GM13976 (cell line): Measurements from ENCODE around the gene CCL4L2.
"Not testable (repeated sequence)": the region's sequence is repeated elsewhere in the genome, so short reads cannot be mapped to it uniquely, and the experiment has no call there.

ENCODE experiments used
- DNase-seq: peaks from one replicate; pipeline ENCODE4 v3.0.0; 2012; ENCODE audit warnings: low spot score
- CTCF ChIP-seq: IDR thresholded peaks from 2 replicates; pipeline ENCODE4 v1.5.1; 2012; ENCODE audit warnings: borderline replicate concordance, mild to moderate bottlenecking; ENCODE audit not compliant: insufficient read depth; ENCODE audit errors: extremely low read depth, missing control alignments, control extremely low read depth
- in situ Hi-C: fragments of 300-500 bp; cut with MboI; formaldehyde crosslinking; loops from one replicate; pipeline ENCODE4 v1.12.0; 2022; ENCODE audit warnings: low sequenced_read_pairs, mixed read lengths, inconsistent platforms; ENCODE audit not compliant: unreplicated experiment

Gene CCL4L2

DNA sequence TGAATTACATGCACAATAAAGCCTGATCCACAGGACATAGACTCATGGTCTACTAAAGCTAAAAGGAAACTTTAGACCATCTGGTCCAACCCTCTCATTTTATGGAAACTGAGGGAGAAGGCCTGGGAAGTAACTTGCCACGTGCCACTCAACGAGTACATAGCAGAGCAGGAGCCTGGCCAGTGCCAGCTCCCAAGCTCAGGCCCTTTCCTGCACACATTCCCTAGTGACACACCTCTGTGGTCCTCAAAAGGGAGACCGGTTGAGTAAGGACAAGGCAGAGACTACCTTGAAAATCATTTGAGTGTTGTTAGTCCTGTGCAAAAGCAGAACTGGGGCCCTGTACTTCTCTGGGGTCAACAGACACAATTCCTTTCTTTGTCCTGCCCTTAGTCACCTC lies 2.8 kb downstream of the CCL4L2 start:
- no peak for TF ChIP-seq CTCF
- DNase-seq: no peak
- in situ Hi-C loops: no loop called here

- no peak for TF ChIP-seq CTCF
- in situ Hi-C loops: no loop called here
- no peak for DNase-seq
Measured at GRCh38 chr17:36214918-36215317, 4.1 kb downstream of the CCL4L2 start.

DNA sequence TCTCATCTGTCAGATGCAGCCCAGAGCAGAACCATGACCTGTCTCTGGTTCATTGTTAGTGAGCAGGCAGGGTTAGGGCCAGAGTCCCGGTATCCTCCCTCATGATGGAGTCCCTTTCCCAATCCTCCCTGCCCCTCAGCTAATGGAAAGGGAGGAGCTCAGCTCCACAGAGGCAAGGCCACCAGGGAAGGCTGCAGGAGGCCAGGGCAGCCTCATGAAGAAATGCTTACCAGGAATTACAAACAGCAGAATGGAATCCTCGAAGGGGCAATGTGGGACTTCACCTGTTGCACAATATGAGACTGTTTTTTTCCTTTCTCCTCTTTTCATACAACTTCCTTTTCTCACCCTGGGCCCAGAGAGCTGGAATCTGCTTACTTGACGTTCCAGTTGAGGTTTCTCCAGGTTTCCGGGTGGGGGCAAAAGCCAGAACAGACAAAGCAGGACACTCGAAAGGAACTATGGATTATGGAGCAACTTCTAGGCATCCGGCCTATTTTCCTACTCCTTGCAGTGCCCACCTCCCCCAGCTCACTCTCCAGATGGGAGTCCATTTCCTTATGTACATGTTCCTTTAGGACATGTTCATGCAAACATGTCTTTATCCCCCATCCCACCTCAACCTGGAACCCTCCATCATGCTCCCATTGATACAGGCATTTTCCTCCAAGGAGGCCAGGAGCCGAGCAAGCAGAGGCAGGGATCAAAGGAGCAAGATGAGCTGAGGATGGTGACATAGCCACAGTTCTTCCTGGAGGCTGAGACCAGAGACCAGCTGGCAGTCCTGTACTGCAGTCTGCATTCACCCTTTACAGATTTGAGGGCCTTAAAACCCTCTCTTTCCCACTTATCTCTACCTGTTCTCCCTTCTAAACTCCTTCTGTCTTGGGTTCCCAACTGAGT lies 4.8 kb downstream of the CCL4L2 start:
- in situ Hi-C loops, DNase-seq: not testable (repeated sequence)

- in situ Hi-C loops: not testable (repeated sequence)
Measured at GRCh38 chr17:36219556-36219955, 8.7 kb downstream of the CCL4L2 start.

DNA sequence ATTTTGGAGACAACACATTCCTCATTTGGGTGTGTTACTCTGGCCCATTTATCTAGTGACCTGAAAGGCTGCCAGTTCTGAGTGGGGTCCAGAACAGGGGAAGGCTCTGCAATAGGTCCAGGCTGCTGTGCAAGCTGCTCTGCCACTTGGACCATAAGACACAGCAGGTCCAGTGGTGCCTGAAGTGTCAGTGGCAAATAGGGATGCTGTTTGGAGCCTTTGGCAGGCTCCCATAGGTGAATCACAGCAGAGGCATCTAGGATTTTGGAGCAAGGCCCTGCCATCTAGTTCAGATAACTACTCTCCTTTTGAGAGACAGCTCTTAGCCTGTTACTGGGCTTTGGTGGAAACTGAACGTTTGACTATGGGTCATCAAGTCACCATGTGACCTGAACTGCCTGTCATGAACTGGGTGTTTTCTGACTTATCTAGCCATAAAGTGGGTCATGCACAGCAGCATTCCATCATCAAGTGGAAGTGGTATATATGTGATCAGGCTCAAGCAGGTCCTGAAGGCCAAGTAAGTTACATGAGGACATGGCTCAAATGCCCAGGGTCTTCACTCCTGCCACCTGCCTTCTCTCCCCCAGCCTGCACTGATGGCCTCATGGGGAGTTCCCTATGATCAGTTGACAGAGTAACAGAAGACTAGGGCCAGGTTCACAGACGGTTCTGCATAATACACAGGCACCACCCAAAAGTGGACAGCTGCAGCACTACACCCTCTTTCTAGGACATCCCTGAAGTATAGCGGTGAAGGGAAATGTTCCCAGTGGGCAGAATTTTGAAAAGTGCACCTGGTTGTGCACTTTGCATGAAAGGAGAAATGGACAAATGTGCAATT lies 10.1 kb downstream of the CCL4L2 start:
- not testable (repeated sequence) for DNase-seq

More at GRCh38 chr17:36219556-36219955, 8.7 kb downstream of the CCL4L2 start:
- DNase-seq: not testable (repeated sequence)

GRCh38 chr17:36221581-36222100 lies 10.8 kb downstream of the CCL4L2 start:
- DNase-seq, in situ Hi-C loops: not testable (repeated sequence)

More for the DNA sequence above, 10.1 kb downstream of the CCL4L2 start:
- in situ Hi-C loops: not testable (repeated sequence)

GRCh38 chr17:36222967-36223366 lies 12.1 kb downstream of the CCL4L2 start:
- DNase-seq, in situ Hi-C loops: not testable (repeated sequence)

DNA sequence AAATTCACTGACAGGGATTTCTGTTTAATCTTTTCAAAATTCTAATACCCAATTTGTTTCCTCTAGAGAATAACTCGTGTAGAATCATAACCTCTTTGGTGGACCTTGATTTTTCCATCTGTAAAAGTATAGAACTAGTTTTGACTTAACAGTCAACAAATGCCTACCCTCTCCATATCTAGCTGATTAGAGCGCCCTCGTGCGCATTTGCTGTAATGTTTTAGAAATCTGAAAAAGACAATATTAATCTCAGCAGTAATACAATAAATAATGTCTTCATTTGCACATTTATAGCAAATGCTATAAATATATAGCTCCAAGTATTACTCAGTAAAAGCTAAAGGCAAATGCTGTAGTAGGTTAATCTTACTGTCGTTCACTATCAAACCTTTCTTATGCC lies 18.8 kb downstream of the CCL4L2 start:
- in situ Hi-C loops, DNase-seq: not testable (repeated sequence)

DNA sequence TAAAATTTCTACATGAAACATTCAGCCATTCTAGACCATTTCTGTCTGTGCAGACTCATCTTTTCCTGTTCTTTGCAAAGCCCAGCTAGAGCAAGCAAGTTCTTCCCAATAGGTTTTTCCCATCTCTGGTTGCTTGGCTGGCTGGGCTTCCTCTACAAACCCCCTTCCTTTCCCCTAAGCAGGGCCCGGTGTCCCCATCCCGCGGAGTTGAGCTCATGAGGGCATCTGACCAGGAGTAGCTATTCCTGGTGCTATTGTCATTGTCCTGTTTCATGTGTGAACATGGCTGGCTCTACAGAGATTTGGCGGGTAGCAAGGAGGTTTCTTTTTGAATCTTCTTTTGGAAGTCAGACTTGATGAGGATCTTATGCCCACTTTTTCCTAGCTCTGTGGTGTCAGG lies 31.2 kb downstream of the CCL4L2 start:
- DNase-seq, in situ Hi-C loops: not testable (repeated sequence)
